Left lung (tissue), 10 donors: ENCODE data around the gene MTAP. TPM values are rescaled to one million over a fixed set of nuclear protein-coding genes. Genes with fewer than 3 reads are reported as not detected.

ENCODE experiments used
- ATAC-seq: fragments of 200-7000 bp; cut with Tn5 transposase; one replicate; pipeline ENCODE4 v1.9.1; 2020; ENCODE audit warnings: moderate library complexity
- DNase-seq, 4 donors: peaks; one replicate each; pipeline ENCODE4 v3.0.0-alpha.2; 2013 to 2020
- H3K27ac ChIP-seq, 2 donors: fragments of 200-600 bp; sonication (generic) in 1 of 2; one replicate each; pipeline versions ENCODE4 v1.5.0 to v1.8.0; 2020 to 2021
- H3K27me3 ChIP-seq, 2 donors: fragments of 200-600 bp; sonication (generic) in 1 of 2; one replicate each; pipeline versions ENCODE4 v1.5.0 to v1.8.0; 2020 to 2021
- H3K36me3 ChIP-seq, 2 donors: fragments of 200-600 bp; sonication (generic) in 1 of 2; one replicate each; pipeline versions ENCODE4 v1.5.0 to v1.8.0; 2020 to 2021
- H3K4me1 ChIP-seq, 2 donors: fragments of 200-600 bp; one replicate each; pipeline ENCODE4 v1.8.0; 2021
- H3K4me3 ChIP-seq, 2 donors: fragments of 200-600 bp; sonication (generic) in 1 of 2; one replicate each; pipeline versions ENCODE4 v1.5.0 to v1.8.0; 2020 to 2021; ENCODE audit warnings: mild to moderate bottlenecking in 1 of 2
- H3K9me3 ChIP-seq, 2 donors: fragments of 200-600 bp; sonication (generic) in 1 of 2; one replicate each; pipeline versions ENCODE4 v1.5.0 to v1.8.0; 2020 to 2021
- CTCF ChIP-seq, 2 donors: fragments of 200-600 bp; sonication (generic) in 1 of 2; IDR thresholded peaks; one replicate each; pipeline versions ENCODE4 v1.5.0 to v1.8.0; 2021; ENCODE audit warnings: antibody characterized with exemption in 2 of 2
- intact Hi-C, 2 donors: fragments of 100-400 bp; cut with DNase I; formaldehyde crosslinking; loops; one replicate each; pipeline versions ENCODE4 v1.11.2 to v1.14.2; 2022
- polyA plus RNA-seq, 6 donors: library from polyadenylated mRNA; unstranded; fragments of 120-200 nt; gene quantifications; one replicate each; pipeline ENCODE4 v1.2.1, GENCODE V29; 2013; ENCODE audit not compliant: insufficient read length in 6 of 6
- total RNA-seq, 2 donors: library from RNA; stranded (reverse); fragmentation: NEBNext Ultra II Directional; extraction: Animal tissue kit (Norgen Biotek cat#: 25700); gene quantifications; one replicate each; pipeline ENCODE4 v1.2.1, GENCODE V29; 2021
- donor health status: DM: no; HTN: yes; CAD: no.
- donor health status: DM: no; HTN: no; CAD: no.

The MTAP gene
- total and polyA plus RNA-seq, 8 donors = 34.0 to 44.6 (median 36.7) TPM

GRCh38 chr9:21800931-21801682 lies 1.3 kb upstream of the MTAP start:
- H3K27me3 ChIP-seq = peaks cover 0 to 26% of the 10 kb centered on the region in 2 donors
- intact Hi-C loops = no loop called here
- H3K36me3 ChIP-seq = no peaks in the 10 kb centered on the region
- no peaks in the 10 kb centered on the region for H3K9me3 ChIP-seq
- peaks cover 5 to 15% of the 10 kb centered on the region in 2 donors for H3K4me1 ChIP-seq
- H3K4me3 ChIP-seq = peak overlapping the region in 1 of 2 donors; percentile 72
- TF ChIP-seq CTCF (IDR thresholded peaks at IDR 0.05) = no peak
- no peak overlapping the region for H3K27ac ChIP-seq
- no peak for DNase-seq
- no peak for ATAC-seq

- peak; percentile 73 for ATAC-seq
- Histone ChIP-seq H3K9me3 (no peaks in the 10 kb centered on the region), H3K4me1 (peaks cover 5 to 15% of the 10 kb centered on the region in 2 donors), H3K27ac (peak overlapping the region; percentile 75 to 84), H3K36me3 (no peaks in the 10 kb centered on the region), H3K4me3 (peak overlapping the region; percentile 68 to 72), H3K27me3 (peaks cover 0 to 19% of the 10 kb centered on the region in 2 donors)
- TF ChIP-seq CTCF (IDR thresholded peaks at IDR 0.05) = no peak
- DNase-seq = peak in 3 of 4 donors; percentile 77 to 88 (median 83)
- intact Hi-C loops = no loop called here
These were observed 586 bp upstream of the MTAP start for GRCh38 chr9:21801683-21802417.

GRCh38 chr9:21803649-21804048 lies 1.2 kb downstream of the MTAP start:
- Histone ChIP-seq H3K27me3 (peaks cover 0 to 2% of the 10 kb centered on the region in 2 donors), H3K4me1 (peaks cover 5 to 15% of the 10 kb centered on the region in 2 donors), H3K27ac (peak overlapping the region; percentile 63 to 84), H3K4me3 (peak overlapping the region; percentile 68 to 72), H3K36me3 (peaks cover 0 to under 1% of the 10 kb centered on the region in 2 donors), H3K9me3 (no peaks in the 10 kb centered on the region)
- DNase-seq (no peak), ATAC-seq (no peak)
- TF ChIP-seq CTCF (IDR thresholded peaks at IDR 0.05) = no peak
- intact Hi-C loops = no loop called here

GRCh38 chr9:21804331-21804730 lies 1.9 kb downstream of the MTAP start:
- DNase-seq = no peak
- Histone ChIP-seq H3K4me1 (peaks cover 5 to 15% of the 10 kb centered on the region in 2 donors), H3K4me3 (no peak overlapping the region), H3K9me3 (no peaks in the 10 kb centered on the region), H3K36me3 (peaks cover 0 to 7% of the 10 kb centered on the region in 2 donors), H3K27ac (no peak overlapping the region), H3K27me3 (no peaks in the 10 kb centered on the region)
- intact Hi-C loops = no loop called here
- no peak for ATAC-seq
- no peak for TF ChIP-seq CTCF (IDR thresholded peaks at IDR 0.05)

- no peak for DNase-seq
- TF ChIP-seq CTCF (IDR thresholded peaks at IDR 0.05) = no peak
- ATAC-seq = no peak
- Histone ChIP-seq H3K4me3 (no peak overlapping the region), H3K36me3 (peaks cover 0 to 12% of the 10 kb centered on the region in 2 donors), H3K27me3 (no peaks in the 10 kb centered on the region), H3K9me3 (no peaks in the 10 kb centered on the region), H3K4me1 (peaks cover 5 to 15% of the 10 kb centered on the region in 2 donors), H3K27ac (no peak overlapping the region)
- intact Hi-C loops = no loop called here
These were observed 2.4 kb downstream of the MTAP start for GRCh38 chr9:21804791-21805190.
